ENCODE measurements around the gene SEC23IP.

The SEC23IP gene

GRCh38 chr10:119940487-119940886 is 48.0 kb downstream of the SEC23IP start:
- no peak for DNase-seq (ENCODE audit: low read depth in 2 of 2)

GRCh38 chr10:119942973-119943372 is 50.4 kb downstream of the SEC23IP start:
- no peak for DNase-seq (ENCODE audit: low read depth in 2 of 2)

GRCh38 chr10:119945805-119946204 is 53.3 kb downstream of the SEC23IP start:
- no peak for DNase-seq (ENCODE audit: low read depth in 2 of 2)

GRCh38 chr10:119947300-119947699 is 54.8 kb downstream of the SEC23IP start:
- no peak for DNase-seq (ENCODE audit: low read depth in 2 of 2)

DNA sequence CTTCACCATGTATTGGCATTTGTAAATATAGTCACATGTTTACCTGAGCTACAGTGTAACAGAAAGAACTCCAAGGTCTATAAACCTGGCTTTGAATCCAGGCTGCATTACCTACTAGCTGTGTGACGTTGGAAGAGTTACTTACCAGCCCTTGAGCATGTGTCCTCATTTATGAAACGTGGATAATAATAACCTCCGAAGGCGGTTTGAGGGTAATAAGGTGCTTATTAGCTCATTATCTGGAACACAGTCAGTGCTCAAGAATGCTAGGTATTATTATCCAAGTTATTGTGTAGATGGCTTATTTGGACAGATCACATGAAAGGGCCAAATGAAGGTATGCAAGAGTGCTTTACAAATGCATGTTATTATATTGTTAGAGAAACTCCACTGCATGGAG is 64.9 kb downstream of the SEC23IP start:
- DNase-seq (ENCODE audit: low read depth in 2 of 2) = no peak

DNA sequence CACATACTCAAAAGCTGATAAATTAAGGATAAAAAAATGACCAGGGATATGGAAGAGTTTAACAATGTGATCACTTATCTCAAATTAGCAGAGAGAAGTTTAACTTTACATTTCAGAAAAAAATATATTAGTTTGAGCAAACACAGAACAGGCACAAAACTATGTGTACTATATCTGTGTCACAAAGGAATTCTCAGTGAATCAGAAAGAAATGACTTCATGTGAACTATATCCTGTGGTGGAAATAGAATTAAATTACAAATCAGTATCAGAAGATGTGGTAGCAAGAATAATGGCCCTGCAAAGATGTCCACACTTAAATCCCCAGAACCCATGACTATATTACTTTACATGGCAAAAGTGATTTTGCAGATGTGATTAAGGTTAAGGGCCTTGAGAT is 70.3 kb downstream of the SEC23IP start:
- no peak for DNase-seq (ENCODE audit: low read depth in 2 of 2)

GRCh38 chr10:119967066-119967465 is 74.5 kb downstream of the SEC23IP start:
- DNase-seq (ENCODE audit: low read depth in 2 of 2) = no peak

GRCh38 chr10:119969609-119970008 is 77.1 kb downstream of the SEC23IP start:
- DNase-seq (ENCODE audit: low read depth in 2 of 2) = no peak

DNA sequence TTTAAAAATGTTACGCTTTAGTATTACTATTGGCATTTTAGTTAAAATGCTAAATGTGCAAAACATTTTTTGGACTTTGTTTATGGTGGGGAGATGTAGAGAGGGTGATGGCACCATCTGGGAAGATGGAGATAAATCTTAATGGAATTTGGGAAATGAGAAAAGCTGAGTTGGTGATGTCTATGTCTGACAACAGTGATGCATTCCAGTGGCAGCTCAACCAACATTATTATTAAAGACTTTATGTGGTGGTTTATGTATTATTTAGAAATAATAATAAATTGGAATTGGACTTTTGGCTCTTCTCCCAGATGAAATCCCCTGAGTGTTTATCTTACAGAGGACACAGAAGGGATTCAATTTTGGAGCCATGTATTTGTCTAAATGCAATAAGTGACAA is 77.6 kb downstream of the SEC23IP start:
- DNase-seq (ENCODE audit: low read depth in 2 of 2) = no peak

DNA sequence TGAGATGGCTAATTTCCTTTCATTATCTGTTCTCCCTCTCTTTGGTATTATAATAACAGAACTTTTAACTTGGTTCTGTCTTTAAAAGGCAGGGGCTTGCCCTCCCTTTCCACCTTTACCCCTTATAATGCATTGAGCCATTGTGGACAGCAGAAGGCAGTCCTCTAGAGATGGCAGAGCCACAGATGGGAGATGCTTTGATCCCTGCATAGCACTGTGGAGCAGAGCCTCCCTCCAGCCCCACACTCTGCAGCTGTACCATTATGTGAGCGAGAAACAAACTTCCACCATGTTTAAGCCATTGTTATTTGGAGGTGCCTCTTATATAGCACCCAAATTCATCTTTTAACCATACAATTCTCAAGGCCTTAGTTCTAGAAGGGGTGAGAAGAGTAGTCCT is 78.4 kb downstream of the SEC23IP start:
- DNase-seq (ENCODE audit: low read depth in 2 of 2) = no peak

DNA sequence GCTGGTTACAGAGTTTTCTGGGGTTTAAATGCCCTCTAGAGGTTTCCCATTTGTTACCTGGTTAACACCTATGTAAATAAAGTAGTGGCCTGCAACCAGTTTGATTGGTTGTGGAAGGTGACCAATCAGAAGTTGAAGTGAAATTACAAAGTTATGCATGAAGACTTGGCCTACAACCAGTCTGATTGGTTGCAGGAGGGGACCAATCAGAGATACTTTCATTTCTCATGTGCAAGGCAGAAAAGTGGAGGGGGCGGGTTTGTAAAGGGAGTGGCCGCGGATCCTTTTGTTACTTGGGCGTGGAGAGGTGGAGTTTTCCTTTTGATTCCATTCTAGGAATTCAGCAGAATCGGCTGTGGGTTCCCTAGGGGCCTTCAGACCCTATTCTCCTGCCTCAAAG is 80.8 kb downstream of the SEC23IP start:
- no peak for DNase-seq (ENCODE audit: low read depth in 2 of 2)

DNA sequence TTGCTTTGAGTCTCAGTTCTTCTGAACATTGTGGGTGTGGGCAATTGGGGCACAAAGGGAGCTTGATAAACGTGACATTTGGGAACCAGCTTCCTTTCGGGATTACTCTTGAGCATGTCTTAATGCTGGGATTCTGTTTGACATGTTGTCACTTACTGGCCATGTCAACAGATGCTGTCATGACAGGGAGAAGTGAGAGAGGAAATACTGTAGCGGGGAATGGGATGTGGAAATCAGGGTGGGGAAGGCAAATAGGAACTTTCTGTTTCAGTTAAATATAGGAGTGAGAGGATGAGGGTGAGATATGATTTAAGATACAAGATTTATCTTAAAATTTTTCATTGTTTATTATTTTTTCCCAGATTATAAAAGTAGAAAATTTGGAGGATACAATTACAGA is 83.9 kb downstream of the SEC23IP start:
- DNase-seq (ENCODE audit: low read depth in 2 of 2) = no peak

GRCh38 chr10:119980956-119981750 is 88.6 kb downstream of the SEC23IP start:
- DNase-seq (ENCODE audit: low read depth in 2 of 2) = no peak

GRCh38 chr10:119981826-119982225 is 89.3 kb downstream of the SEC23IP start:
- DNase-seq (ENCODE audit: low read depth in 2 of 2) = no peak

DNA sequence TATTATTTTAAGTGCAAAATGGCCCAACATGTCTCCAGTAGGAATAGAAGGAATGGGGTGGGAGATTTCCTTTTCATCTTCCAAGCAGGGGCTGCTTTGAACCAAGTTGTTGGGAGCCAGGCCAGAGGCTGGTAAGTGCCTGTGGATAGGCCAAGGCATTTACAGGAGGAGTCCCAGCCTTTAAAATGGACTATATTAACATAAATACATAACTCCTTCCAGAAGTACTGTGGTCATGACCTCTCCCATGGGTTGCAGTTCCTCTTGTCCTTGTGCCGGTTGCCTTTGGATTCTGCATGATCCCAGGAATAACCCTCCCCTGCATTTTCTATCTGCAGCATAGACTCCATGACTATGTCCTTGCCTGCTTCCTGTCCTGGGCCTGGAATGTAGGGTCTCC is 95.8 kb downstream of the SEC23IP start:
- no peak for DNase-seq (ENCODE audit: low read depth in 2 of 2)

DNA sequence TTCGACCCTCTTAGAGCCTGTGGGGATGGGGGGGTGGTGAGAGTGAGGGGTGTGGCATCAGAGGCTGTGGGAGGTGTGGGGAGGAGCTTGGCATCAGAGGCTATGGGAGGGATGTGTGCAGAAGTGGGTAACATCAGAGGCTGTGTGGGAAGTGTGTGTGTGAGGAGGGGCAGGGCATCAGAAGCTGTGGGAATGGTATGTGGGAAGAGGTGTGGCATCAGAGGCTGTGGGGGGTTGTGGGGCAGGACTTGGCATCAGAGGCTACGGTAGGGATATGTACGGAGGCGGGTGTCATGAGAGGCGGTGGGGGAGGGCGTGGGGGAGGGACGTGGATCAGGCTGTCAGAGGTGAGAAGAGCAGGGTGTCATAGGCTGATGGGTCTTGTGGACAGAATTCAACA is 97.4 kb downstream of the SEC23IP start:
- no peak for DNase-seq (ENCODE audit: low read depth in 2 of 2)

- no peak for DNase-seq (ENCODE audit: low read depth in 2 of 2)
Observed at GRCh38 chr10:119991066-119991465, 98.5 kb downstream of the SEC23IP start.

GRCh38 chr10:119991816-119992215 is 99.3 kb downstream of the SEC23IP start:
- DNase-seq (ENCODE audit: low read depth in 2 of 2) = no peak

All from fibroblast of skin of left quadriceps (primary cell).